ENCODE data around the gene ST8SIA1. TPM values are rescaled to one million over a fixed set of nuclear protein-coding genes. Genes with fewer than 3 reads are reported as not detected.

ST8SIA1 gene
- total RNA-seq, 1 donor from 2014 or later: 1.8 TPM

DNA sequence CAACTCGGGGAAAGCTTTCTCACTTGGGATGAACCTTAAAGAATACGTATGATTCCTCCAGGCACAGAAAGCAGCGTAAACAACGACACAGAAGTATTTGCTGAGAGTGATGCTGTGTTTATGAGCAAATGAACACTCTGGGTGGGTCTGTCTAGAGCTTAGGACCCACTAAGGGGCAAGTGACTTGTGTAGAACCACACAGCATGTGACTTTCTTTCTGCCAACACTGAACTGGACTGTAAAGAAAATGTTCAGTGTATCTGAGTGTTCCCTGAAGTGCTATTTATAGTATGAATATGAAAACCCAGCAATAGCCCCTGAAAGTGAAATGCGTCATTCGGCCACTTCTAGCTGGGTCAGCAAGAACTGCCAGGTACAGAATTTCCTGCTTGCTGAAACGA, 78.5 kb downstream of the ST8SIA1 start:
- Histone ChIP-seq H3K9ac (no peak overlapping the region), H3K9me3 (ENCODE audit: low read depth) (no peaks in the 10 kb centered on the region), H3K4me1 (peaks cover 21% of the 10 kb centered on the region), H3K4me2 (no peak overlapping the region), H3K79me2 (ENCODE audit: low read depth) (no peaks in the 10 kb centered on the region), H3F3A (ENCODE audit: low read depth) (no peaks in the 10 kb centered on the region), H3K27ac (no peak overlapping the region), H3K27me3 (no peaks in the 10 kb centered on the region), H3K4me3 (no peak overlapping the region), H3K36me3 (no peaks in the 10 kb centered on the region), H2AFZ (replicated peaks) (peak overlapping the region; percentile 64), H4K20me1 (ENCODE audit: low read depth) (no peaks in the 10 kb centered on the region)
- TF ChIP-seq EZH2phosphoT487 (IDR thresholded peaks at IDR 0.05) (no peak), CTCF (IDR thresholded peaks at IDR 0.05) (no peak), EZH2 (IDR thresholded peaks at IDR 0.05) (no peak)
- no peak overlapping the region for H3K27ac Mint-ChIP-seq
- no peaks in the 10 kb centered on the region for H3K36me3 Mint-ChIP-seq
- no peak overlapping the region for H3K4me3 Mint-ChIP-seq
- peaks cover 4% of the 10 kb centered on the region for H3K4me1 Mint-ChIP-seq
- no peaks in the 10 kb centered on the region for H3K9me3 Mint-ChIP-seq
- no peaks in the 10 kb centered on the region for H3K27me3 Mint-ChIP-seq (ENCODE audit: insufficient read depth, low read depth)
- no peak for DNase-seq (ENCODE audit: low spot score)

GRCh38 chr12:22255097-22255496, 79.4 kb downstream of the ST8SIA1 start:
- Mint-ChIP-seq H3K4me3 (no peak overlapping the region), H3K4me1 (peaks cover 4% of the 10 kb centered on the region), H3K9me3 (no peaks in the 10 kb centered on the region), H3K27me3 (ENCODE audit: insufficient read depth, low read depth) (no peaks in the 10 kb centered on the region), H3K36me3 (no peaks in the 10 kb centered on the region), H3K27ac (no peak overlapping the region)
- H3K9ac ChIP-seq: no peak overlapping the region
- TF ChIP-seq EZH2phosphoT487 (IDR thresholded peaks at IDR 0.05): no peak
- TF ChIP-seq CTCF (IDR thresholded peaks at IDR 0.05): no peak
- TF ChIP-seq EZH2 (IDR thresholded peaks at IDR 0.05): no peak
- H3K4me3 ChIP-seq: no peak overlapping the region
- no peaks in the 10 kb centered on the region for H3K79me2 ChIP-seq (ENCODE audit: low read depth)
- H3K27ac ChIP-seq: no peak overlapping the region
- no peaks in the 10 kb centered on the region for H3K36me3 ChIP-seq
- H3K4me1 ChIP-seq: peaks cover 21% of the 10 kb centered on the region
- no peaks in the 10 kb centered on the region for H3K27me3 ChIP-seq
- DNase-seq (ENCODE audit: low spot score): peak; percentile 79
- no peaks in the 10 kb centered on the region for H3K9me3 ChIP-seq (ENCODE audit: low read depth)
- H3K4me2 ChIP-seq: peak overlapping the region; percentile 42
- H2AFZ ChIP-seq (replicated peaks): peak overlapping the region; percentile 23
- H3F3A ChIP-seq (ENCODE audit: low read depth): no peaks in the 10 kb centered on the region
- no peaks in the 10 kb centered on the region for H4K20me1 ChIP-seq (ENCODE audit: low read depth)

GRCh38 chr12:22254478-22254877, 80.0 kb downstream of the ST8SIA1 start:
- Histone ChIP-seq H3K4me3 (no peak overlapping the region), H3K9ac (no peak overlapping the region), H2AFZ (replicated peaks) (peak overlapping the region; percentile 23), H3K9me3 (ENCODE audit: low read depth) (no peaks in the 10 kb centered on the region), H3F3A (ENCODE audit: low read depth) (no peaks in the 10 kb centered on the region), H3K36me3 (no peaks in the 10 kb centered on the region), H3K27ac (no peak overlapping the region), H3K27me3 (no peaks in the 10 kb centered on the region), H3K4me2 (peak overlapping the region; percentile 42), H3K4me1 (peaks cover 21% of the 10 kb centered on the region), H4K20me1 (ENCODE audit: low read depth) (no peaks in the 10 kb centered on the region), H3K79me2 (ENCODE audit: low read depth) (no peaks in the 10 kb centered on the region)
- TF ChIP-seq EZH2phosphoT487 (IDR thresholded peaks at IDR 0.05): no peak
- TF ChIP-seq EZH2 (IDR thresholded peaks at IDR 0.05): no peak
- no peak for TF ChIP-seq CTCF (IDR thresholded peaks at IDR 0.05)
- Mint-ChIP-seq H3K27me3 (ENCODE audit: insufficient read depth, low read depth) (no peaks in the 10 kb centered on the region), H3K9me3 (no peaks in the 10 kb centered on the region), H3K27ac (no peak overlapping the region), H3K4me1 (peaks cover 4% of the 10 kb centered on the region), H3K36me3 (peaks cover 1% of the 10 kb centered on the region), H3K4me3 (no peak overlapping the region)
- DNase-seq (ENCODE audit: low spot score): no peak

Measured in neural progenitor cell (in vitro differentiated cells).